Uterus (tissue), 2 donors: Measurements from ENCODE around the gene PDE4A.

Source experiments
- POLR2A ChIP-seq, 2 donors: fragments of 450-650 bp; IDR thresholded peaks; one replicate each; pipeline ENCODE4 v1.6.1; 2016; ENCODE audit warnings: antibody characterized with exemption in 2 of 2, mild to moderate bottlenecking in 1 of 2, moderate library complexity in 1 of 2
- TF ChIP-seq, protein P1 (sequence below), 4 experiments: fragments of 200-600 bp in 2 of 4; fragments of 450-650 bp in 2 of 4; sonication (generic) in 2 of 4; IDR thresholded peaks; one replicate each; pipeline ENCODE4 v1.5.1; 2016 to 2019; ENCODE audit warnings: antibody characterized with exemption in 4 of 4, mild to moderate bottlenecking in 2 of 4, moderate library complexity in 1 of 4

GRCh38 chr19:10395917-10396316 is 24.4 kb upstream of the PDE4A start:
- TF ChIP-seq, protein P1, sequence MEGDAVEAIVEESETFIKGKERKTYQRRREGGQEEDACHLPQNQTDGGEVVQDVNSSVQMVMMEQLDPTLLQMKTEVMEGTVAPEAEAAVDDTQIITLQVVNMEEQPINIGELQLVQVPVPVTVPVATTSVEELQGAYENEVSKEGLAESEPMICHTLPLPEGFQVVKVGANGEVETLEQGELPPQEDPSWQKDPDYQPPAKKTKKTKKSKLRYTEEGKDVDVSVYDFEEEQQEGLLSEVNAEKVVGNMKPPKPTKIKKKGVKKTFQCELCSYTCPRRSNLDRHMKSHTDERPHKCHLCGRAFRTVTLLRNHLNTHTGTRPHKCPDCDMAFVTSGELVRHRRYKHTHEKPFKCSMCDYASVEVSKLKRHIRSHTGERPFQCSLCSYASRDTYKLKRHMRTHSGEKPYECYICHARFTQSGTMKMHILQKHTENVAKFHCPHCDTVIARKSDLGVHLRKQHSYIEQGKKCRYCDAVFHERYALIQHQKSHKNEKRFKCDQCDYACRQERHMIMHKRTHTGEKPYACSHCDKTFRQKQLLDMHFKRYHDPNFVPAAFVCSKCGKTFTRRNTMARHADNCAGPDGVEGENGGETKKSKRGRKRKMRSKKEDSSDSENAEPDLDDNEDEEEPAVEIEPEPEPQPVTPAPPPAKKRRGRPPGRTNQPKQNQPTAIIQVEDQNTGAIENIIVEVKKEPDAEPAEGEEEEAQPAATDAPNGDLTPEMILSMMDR (IDR thresholded peaks at IDR 0.05): no peak
- TF ChIP-seq POLR2A (IDR thresholded peaks at IDR 0.05): no peak
